GM18505 (cell line): ENCODE results near the gene SVOPL.

Experiments used
- ATAC-seq: cut with Tn5 transposase; IDR thresholded peaks from one replicate; pipeline ENCODE4 v1.9.1; 2021; ENCODE audit not compliant: unreplicated experiment
- POLR2A ChIP-seq: IDR thresholded peaks from 4 replicates; pipeline ENCODE4 v1.6.1; 2011; ENCODE audit warnings: borderline replicate concordance; ENCODE audit not compliant: insufficient read depth, insufficient read length; ENCODE audit errors: extremely low read depth

SVOPL gene

GRCh38 chr7:138587485-138587884 lies 113.7 kb downstream of the SVOPL start:
- no peak for ATAC-seq
- no peak for TF ChIP-seq POLR2A

GRCh38 chr7:138585283-138585993 lies 115.7 kb downstream of the SVOPL start:
- ATAC-seq, result no peak
- TF ChIP-seq POLR2A, result no peak

- no peak for ATAC-seq
- TF ChIP-seq POLR2A, result no peak
Measured at GRCh38 chr7:138584696-138585095, 116.5 kb downstream of the SVOPL start.

GRCh38 chr7:138584283-138584682 lies 116.9 kb downstream of the SVOPL start:
- no peak for TF ChIP-seq POLR2A
- no peak for ATAC-seq

- TF ChIP-seq POLR2A, result no peak
- no peak for ATAC-seq
Measured at GRCh38 chr7:138581065-138581464, 120.1 kb downstream of the SVOPL start.

GRCh38 chr7:138579671-138580070 lies 121.5 kb downstream of the SVOPL start:
- no peak for TF ChIP-seq POLR2A
- ATAC-seq, result no peak

GRCh38 chr7:138579136-138579535 lies 122.0 kb downstream of the SVOPL start:
- no peak for TF ChIP-seq POLR2A
- no peak for ATAC-seq

GRCh38 chr7:138575897-138576428 lies 125.2 kb downstream of the SVOPL start:
- no peak for ATAC-seq
- no peak for TF ChIP-seq POLR2A

- no peak for TF ChIP-seq POLR2A
- no peak for ATAC-seq
Measured at GRCh38 chr7:138573741-138574140, 127.4 kb downstream of the SVOPL start.

- TF ChIP-seq POLR2A, result no peak
Measured at GRCh38 chr7:138570715-138571114, 130.4 kb downstream of the SVOPL start.

GRCh38 chr7:138569418-138569817 lies 131.7 kb downstream of the SVOPL start:
- TF ChIP-seq POLR2A, result no peak
- no peak for ATAC-seq

More at GRCh38 chr7:138570715-138571114, 130.4 kb downstream of the SVOPL start:
- no peak for ATAC-seq

- no peak for ATAC-seq
- no peak for TF ChIP-seq POLR2A
Measured at GRCh38 chr7:138568655-138569054, 132.5 kb downstream of the SVOPL start.

- TF ChIP-seq POLR2A, result no peak
- no peak for ATAC-seq
Measured at GRCh38 chr7:138565451-138566114, 135.6 kb downstream of the SVOPL start.

GRCh38 chr7:138565071-138565450 lies 136.1 kb downstream of the SVOPL start:
- no peak for ATAC-seq
- no peak for TF ChIP-seq POLR2A

GRCh38 chr7:138564365-138564764 lies 136.8 kb downstream of the SVOPL start:
- TF ChIP-seq POLR2A, result no peak
- no peak for ATAC-seq

- no peak for TF ChIP-seq POLR2A
- no peak for ATAC-seq
Measured at GRCh38 chr7:138563808-138564207, 137.4 kb downstream of the SVOPL start.
